HPDE6-E6E7 (cell line): Measurements from ENCODE around the gene ATP8A2.
"Not testable (repeated sequence)": the region's sequence is repeated elsewhere in the genome, so short reads cannot be mapped to it uniquely, and the experiment has no call there.

Experiments used
- DNase-seq: peaks from one replicate; pipeline ENCODE4 v3.0.0; 2011; ENCODE audit warnings: missing footprints; ENCODE audit errors: extremely low spot score

Gene ATP8A2

DNA sequence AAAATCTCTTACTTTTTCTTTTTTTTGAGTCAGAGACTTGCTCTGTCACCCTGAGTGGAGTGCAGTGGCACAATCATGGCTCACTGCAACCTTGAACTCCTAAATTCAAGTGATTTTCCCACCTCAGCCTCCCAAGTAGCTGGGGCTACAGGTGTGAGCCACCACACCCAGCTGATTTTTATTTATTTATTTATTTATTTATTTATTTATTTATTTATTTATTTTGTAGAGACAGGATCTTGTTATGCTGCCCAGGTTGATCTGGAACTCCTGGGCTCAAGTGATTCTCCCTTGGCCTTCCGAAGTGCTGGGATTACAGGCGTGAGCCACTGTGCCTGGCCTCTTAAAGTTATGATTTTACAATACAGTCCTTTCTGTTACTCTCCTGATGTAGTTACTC is 696.6 kb downstream of the ATP8A2 start:
- DNase-seq = not testable (repeated sequence)

DNA sequence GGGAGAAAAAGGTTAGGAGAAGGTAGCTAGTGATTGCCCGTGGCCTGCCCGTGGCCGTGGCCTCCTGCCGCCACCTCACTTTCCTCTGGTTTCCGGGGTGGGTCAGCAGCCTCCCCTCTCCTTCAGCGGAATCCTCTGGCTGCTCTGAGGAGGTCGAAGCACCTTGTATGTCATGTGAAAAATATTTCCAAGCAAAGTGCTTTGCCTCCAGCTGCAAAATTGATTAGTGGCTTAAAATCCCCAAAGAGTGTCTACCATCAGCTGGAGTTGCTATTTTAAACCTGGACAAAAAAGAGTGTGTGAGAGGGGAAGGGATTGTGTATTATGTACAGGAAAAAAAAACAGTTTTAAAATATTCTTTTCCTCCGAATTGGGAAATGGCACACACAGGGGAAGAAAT is 697.9 kb downstream of the ATP8A2 start:
- not testable (repeated sequence) for DNase-seq

DNA sequence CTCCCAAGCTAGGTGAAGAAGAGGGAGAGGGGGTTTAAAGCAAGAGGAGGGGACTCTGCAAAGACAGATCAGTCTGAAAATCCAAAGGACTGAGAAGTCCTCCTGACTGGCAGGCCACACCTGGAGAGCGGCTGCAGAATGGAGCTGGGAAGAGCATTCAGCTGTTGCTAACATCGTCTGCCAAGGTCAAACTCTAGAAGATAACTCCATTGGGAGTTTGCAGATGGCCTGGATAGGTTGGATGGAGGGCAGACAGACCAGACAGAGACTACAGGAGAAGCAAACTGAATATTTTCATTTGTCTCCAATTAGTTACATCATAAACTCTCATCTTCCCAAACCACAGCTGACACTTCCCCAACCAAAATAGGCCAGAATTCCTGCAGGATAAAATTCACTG is 699.9 kb downstream of the ATP8A2 start:
- no peak for DNase-seq

DNA sequence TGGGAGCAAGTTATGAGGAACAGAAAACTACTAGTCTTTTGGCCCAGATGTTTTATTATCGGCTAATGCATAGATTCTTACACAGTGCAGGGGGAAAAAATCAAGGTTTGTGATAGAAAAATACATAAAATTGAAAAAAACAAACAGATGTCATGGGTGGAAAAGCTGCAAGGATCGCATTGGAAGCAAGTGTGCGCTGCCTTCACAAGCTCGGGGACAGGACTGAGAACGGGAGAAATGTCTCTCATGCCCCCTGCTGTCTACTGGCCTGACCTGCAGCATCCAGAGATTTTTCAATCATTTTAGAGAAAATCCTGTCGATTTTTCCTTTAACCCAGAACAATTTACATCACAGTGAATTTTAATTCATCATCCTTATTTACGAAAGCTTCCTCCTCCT is 700.6 kb downstream of the ATP8A2 start:
- DNase-seq = not testable (repeated sequence)

DNA sequence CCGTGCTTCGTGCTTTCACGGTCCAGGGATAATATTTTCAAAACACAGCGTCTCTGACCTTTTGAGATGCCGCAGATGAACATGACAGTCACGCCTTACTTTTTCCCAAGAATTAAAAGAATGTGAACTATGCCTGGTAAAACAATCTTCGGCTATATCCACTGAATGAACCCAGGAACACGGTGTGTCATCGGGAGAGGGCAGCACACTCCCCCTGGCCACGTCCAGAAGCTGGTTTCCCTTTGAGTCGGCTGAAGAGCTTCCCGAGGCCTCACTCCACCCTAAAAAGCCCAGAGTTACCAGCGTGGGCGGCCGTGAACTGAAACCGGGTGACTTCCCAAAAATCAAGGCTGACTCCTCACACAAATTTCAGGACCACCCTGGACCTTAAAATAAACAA is 702.9 kb downstream of the ATP8A2 start:
- no peak for DNase-seq
